Psoas muscle (tissue), 8 donors: Measurements from ENCODE around the gene XRCC6. TPM values are rescaled to one million over a fixed set of nuclear protein-coding genes. Genes with fewer than 3 reads are reported as not detected.
A peak's percentile ranks its signal among the peaks of the same experiment; 100 is the strongest.

Experiments used
- ATAC-seq, 4 donors: fragments of 200-7000 bp; cut with Tn5 transposase; one replicate each; pipeline ENCODE4 v1.9.1; 2020; ENCODE audit warnings: moderate library complexity in 3 of 4, mild to moderate bottlenecking in 2 of 4
- DNase-seq, 2 donors: peaks; one replicate each; pipeline ENCODE4 v3.0.0-alpha.2; 2020
- H3K27ac ChIP-seq: fragments of 200-600 bp; one replicate; pipeline ENCODE4 v1.8.0; 2022
- H3K27me3 ChIP-seq, 3 donors: fragments of 200-600 bp in 1 of 3; one replicate each; pipeline versions ENCODE4 v1.6.1 to v1.8.0; 2013 to 2022; ENCODE audit warnings: low read length in 2 of 3, mild to moderate bottlenecking in 2 of 3, moderate library complexity in 1 of 3; ENCODE audit not compliant: insufficient read depth in 3 of 3
- H3K36me3 ChIP-seq, 2 donors: fragments of 200-600 bp in 1 of 2; one replicate each; pipeline versions ENCODE4 v1.6.1 to v1.8.0; 2013 to 2022; ENCODE audit warnings: low read depth in 1 of 2, mild to moderate bottlenecking in 1 of 2, moderate library complexity in 1 of 2; ENCODE audit not compliant: insufficient read depth in 1 of 2
- H3K4me1 ChIP-seq: fragments of 200-600 bp; one replicate; pipeline ENCODE4 v1.8.0; 2022
- H3K4me3 ChIP-seq: fragments of 200-600 bp; one replicate; pipeline ENCODE4 v1.8.0; 2022; ENCODE audit warnings: mild to moderate bottlenecking
- H3K9me3 ChIP-seq: fragments of 200-600 bp; one replicate; pipeline ENCODE4 v1.8.0; 2022
- CTCF ChIP-seq: fragments of 200-600 bp; IDR thresholded peaks from one replicate; pipeline ENCODE4 v1.8.0; 2022; ENCODE audit warnings: antibody characterized with exemption
- WGBS, 3 donors: extraction: QIAGEN DNeasy Blood & Tissue Kit; methylation state at CpG; one replicate each; pipeline versions ENCODE4 v1.1.6 to v1.1.7; 2013; 5-methylcytosine and 5-hydroxymethylcytosine counted together
- intact Hi-C, 2 donors: fragments of 100-400 bp; cut with DNase I; formaldehyde crosslinking; loops; one replicate each; pipeline versions ENCODE4 v1.11.0 to v1.14.2; 2022
- polyA plus RNA-seq, 3 donors: library from polyadenylated mRNA; stranded (reverse); fragments of 200-250 nt; gene quantifications; one replicate each; pipeline ENCODE4 v1.2.3, GENCODE V29; 2013
- total RNA-seq, 4 donors: library from RNA; stranded (reverse); fragmentation: NEBNext Ultra II Directional in 2 of 4; extraction: Animal tissue kit (Norgen Biotek cat#: 25700) in 2 of 4; gene quantifications; one replicate each; pipeline versions ENCODE4 v1.2.1 to v1.2.4, GENCODE V29; 2021 to 2023
- donor health status: healthy with polysubstance abuse.
- donor health status: DM: no; HTN: no; CAD: no; lungs with moderate emphysema.
- donor health status: Bipolar disorder and iron deficiency.
- donor health status: healthy.
- donor health status: DM: yes; HTN: yes; CAD: no.
- donor health status: DM: no; HTN: no; CAD: no.
- donor health status: DM: no; HTN: no; CAD: no.
- donor health status: DM: yes; HTN: yes; CAD: no.

Gene XRCC6
- total and polyA plus RNA-seq, 7 donors = 156 to 291 (median 236) TPM

- H3K4me1 ChIP-seq = peaks cover 8% of the 10 kb centered on the region
- DNase-seq (peak; percentile 94 to 95), ATAC-seq (peak; percentile 79 to 91 (median 82))
- intact Hi-C loops = loop anchor here (1.0 to 10.0 kb wide), 4 partner anchors 100 to 244 kb away; partner anchors contain the start of gene CCDC134 (in 1 of the 2)
- H3K9me3 ChIP-seq = no peaks in the 10 kb centered on the region
- H3K36me3 ChIP-seq = peaks cover 0 to 14% of the 10 kb centered on the region in 2 donors
- H3K27me3 ChIP-seq = no peaks in the 10 kb centered on the region
- peak overlapping the region; percentile 41 for H3K27ac ChIP-seq
- peak overlapping the region; percentile 42 for H3K4me3 ChIP-seq
- peak; percentile 97 for TF ChIP-seq CTCF
- 23 to 25% (median 24%) methylated on average over 12 of the region's 12 CpGs for WGBS, 3 donors
Measured at GRCh38 chr22:41697126-41697775, 76.2 kb downstream of the XRCC6 start.

- peak within 1 kb of the TSS; percentile 38 for H3K4me3 ChIP-seq
- WGBS, 3 donors = 41 to 42% (median 42%) methylated on average over 62 to 69 of the region's 69 CpGs
- intact Hi-C loops = loop anchor here (5.0 to 10.0 kb wide), 2 partner anchors 98 to 105 kb away; partner anchors contain the start of gene CCDC134 (in 1 of the 2)
- H3K4me1 ChIP-seq = peaks cover 8% of the 10 kb centered on the region
- H3K27me3 ChIP-seq = no peaks in the 10 kb centered on the region
- H3K36me3 ChIP-seq = peaks cover 0 to under 1% of the 10 kb centered on the region in 2 donors
- ATAC-seq = peak; percentile 71 to 80 (median 76)
- TF ChIP-seq CTCF = no peak
- no peak within 1 kb of the TSS for H3K27ac ChIP-seq
- H3K9me3 ChIP-seq = no peaks in the 10 kb centered on the region
- peak; percentile 88 to 92 for DNase-seq
Measured at GRCh38 chr22:41699264-41700107, 78.4 kb downstream of the XRCC6 start, which contains the start of gene MEI1. Gene MEI1, plus strand, starts transcription at chr22:41699503. Its CDS starts 36 bp downstream, at chr22:41699539.

- Histone ChIP-seq H3K27ac (no peak overlapping the region), H3K9me3 (no peaks in the 10 kb centered on the region), H3K4me3 (no peak overlapping the region), H3K4me1 (peaks cover 8% of the 10 kb centered on the region), H3K36me3 (no peaks in the 10 kb centered on the region), H3K27me3 (no peaks in the 10 kb centered on the region)
- 94 to 95% (median 95%) methylated on average over 16 of the region's 16 CpGs for WGBS, 3 donors
- TF ChIP-seq CTCF = no peak
- ATAC-seq (no peak), DNase-seq (no peak)
- intact Hi-C loops = no loop called here
Measured at GRCh38 chr22:41700108-41700364, 78.9 kb downstream of the XRCC6 start.

GRCh38 chr22:41702763-41703162, 81.7 kb downstream of the XRCC6 start:
- TF ChIP-seq CTCF = no peak
- Histone ChIP-seq H3K27ac (no peak overlapping the region), H3K4me1 (peaks cover 4% of the 10 kb centered on the region), H3K4me3 (no peak overlapping the region), H3K9me3 (no peaks in the 10 kb centered on the region), H3K36me3 (no peaks in the 10 kb centered on the region), H3K27me3 (no peaks in the 10 kb centered on the region)
- intact Hi-C loops = no loop called here
- WGBS, 3 donors = 88 to 93% (median 92%) methylated on average over 9 of the region's 9 CpGs
- DNase-seq = no peak
- no peak for ATAC-seq
